Activated CD4-positive, alpha-beta T cell treated with anti-CD3 and anti-CD28 coated beads, Interleukin-10, Interleukin-2, amounts not matched to agents 100 ng/mL and 50 ng/mL, durations not matched to agents 16 hours and 8 hours (primary cell): ENCODE data around the gene RTN3.

Experiments used
- DNase-seq: peaks from one replicate; pipeline ENCODE4 v3.0.0-alpha.2; 2020

Gene RTN3

GRCh38 chr11:63738720-63739360, 57.5 kb downstream of the RTN3 start:
- peak; percentile 63 for DNase-seq

- DNase-seq: no peak
These were observed 64.2 kb downstream of the RTN3 start for GRCh38 chr11:63745304-63746170.

GRCh38 chr11:63747011-63747410, 65.7 kb downstream of the RTN3 start:
- DNase-seq: no peak

- DNase-seq: no peak
These were observed 68.3 kb downstream of the RTN3 start for GRCh38 chr11:63749624-63750023.

GRCh38 chr11:63756919-63757761, 75.8 kb downstream of the RTN3 start:
- no peak for DNase-seq

- DNase-seq: no peak
These were observed 79.3 kb downstream of the RTN3 start for GRCh38 chr11:63760487-63761079.

- no peak for DNase-seq
These were observed 79.9 kb downstream of the RTN3 start for GRCh38 chr11:63761188-63761587.

- no peak for DNase-seq
These were observed 80.8 kb downstream of the RTN3 start for GRCh38 chr11:63761931-63762653.

- no peak for DNase-seq
These were observed 81.6 kb downstream of the RTN3 start for GRCh38 chr11:63762654-63763495.

GRCh38 chr11:63763496-63764339, 82.4 kb downstream of the RTN3 start:
- no peak for DNase-seq

GRCh38 chr11:63764340-63764678, 83.0 kb downstream of the RTN3 start:
- no peak for DNase-seq

GRCh38 chr11:63764679-63765647, 83.7 kb downstream of the RTN3 start:
- DNase-seq: no peak

GRCh38 chr11:63765688-63766241, 84.5 kb downstream of the RTN3 start:
- no peak for DNase-seq

- DNase-seq: no peak
These were observed 85.4 kb downstream of the RTN3 start for GRCh38 chr11:63766531-63767235.

GRCh38 chr11:63767267-63767564, 85.9 kb downstream of the RTN3 start:
- DNase-seq: no peak

GRCh38 chr11:63767565-63768236, 86.4 kb downstream of the RTN3 start:
- peak; percentile 55 for DNase-seq

- DNase-seq: peak; percentile 56
These were observed 87.1 kb downstream of the RTN3 start, which contains the start of gene ZFTA for GRCh38 chr11:63768237-63769041. TSS of gene ZFTA (minus strand) at chr11:63768775. CDS start at chr11:63768622, 153 bp downstream.
